Type B pancreatic cell (in vitro differentiated cells): ENCODE results near the gene DDX18. TPM values are rescaled to one million over a fixed set of nuclear protein-coding genes. Genes with fewer than 3 reads are reported as not detected.

Experiments used
- DNase-seq: peaks from one replicate; pipeline ENCODE4 v3.0.0; 2021; ENCODE audit warnings: mixed read lengths; ENCODE audit not compliant: unreplicated experiment; ENCODE audit errors: extremely low spot score
- H3K27ac Mint-ChIP-seq: 2 replicates; pipeline ENCODE4 v1.8.0; 2021; ENCODE audit warnings: mild to moderate bottlenecking, mixed read lengths
- H3K27me3 Mint-ChIP-seq: 2 replicates; pipeline ENCODE4 v1.8.0; 2021; ENCODE audit warnings: mixed read lengths
- H3K36me3 Mint-ChIP-seq: 2 replicates; pipeline ENCODE4 v1.8.0; 2021; ENCODE audit warnings: mixed read lengths
- H3K4me1 Mint-ChIP-seq: one replicate; pipeline ENCODE4 v1.8.0; 2021; ENCODE audit warnings: mixed read lengths; ENCODE audit not compliant: unreplicated experiment
- H3K4me3 Mint-ChIP-seq: 2 replicates; pipeline ENCODE4 v1.8.0; 2021; ENCODE audit warnings: mild to moderate bottlenecking, mixed read lengths
- H3K9me3 Mint-ChIP-seq: 2 replicates; pipeline ENCODE4 v1.8.0; 2021; ENCODE audit warnings: mixed read lengths
- total RNA-seq: library from RNA; stranded (reverse); gene quantifications from 2 replicates; pipeline ENCODE4 v1.2.1, GENCODE V29; 2021; ENCODE audit warnings: low replicate concordance
- TF ChIP-seq, protein P1 (sequence below): fragments of 200-600 bp; sonication (generic); conservative IDR thresholded peaks from 2 replicates; pipeline ENCODE4 v1.5.0; 2021; ENCODE audit warnings: antibody characterized with exemption, mild to moderate bottlenecking

DDX18 gene
- total RNA-seq, 1 donor from 2014 or later, result 62.9 TPM

- Mint-ChIP-seq H3K27ac (no peak overlapping the region), H3K4me1 (no peaks in the 10 kb centered on the region), H3K36me3 (no peaks in the 10 kb centered on the region), H3K4me3 (no peak overlapping the region), H3K9me3 (no peaks in the 10 kb centered on the region), H3K27me3 (no peaks in the 10 kb centered on the region)
- TF ChIP-seq, protein P1, sequence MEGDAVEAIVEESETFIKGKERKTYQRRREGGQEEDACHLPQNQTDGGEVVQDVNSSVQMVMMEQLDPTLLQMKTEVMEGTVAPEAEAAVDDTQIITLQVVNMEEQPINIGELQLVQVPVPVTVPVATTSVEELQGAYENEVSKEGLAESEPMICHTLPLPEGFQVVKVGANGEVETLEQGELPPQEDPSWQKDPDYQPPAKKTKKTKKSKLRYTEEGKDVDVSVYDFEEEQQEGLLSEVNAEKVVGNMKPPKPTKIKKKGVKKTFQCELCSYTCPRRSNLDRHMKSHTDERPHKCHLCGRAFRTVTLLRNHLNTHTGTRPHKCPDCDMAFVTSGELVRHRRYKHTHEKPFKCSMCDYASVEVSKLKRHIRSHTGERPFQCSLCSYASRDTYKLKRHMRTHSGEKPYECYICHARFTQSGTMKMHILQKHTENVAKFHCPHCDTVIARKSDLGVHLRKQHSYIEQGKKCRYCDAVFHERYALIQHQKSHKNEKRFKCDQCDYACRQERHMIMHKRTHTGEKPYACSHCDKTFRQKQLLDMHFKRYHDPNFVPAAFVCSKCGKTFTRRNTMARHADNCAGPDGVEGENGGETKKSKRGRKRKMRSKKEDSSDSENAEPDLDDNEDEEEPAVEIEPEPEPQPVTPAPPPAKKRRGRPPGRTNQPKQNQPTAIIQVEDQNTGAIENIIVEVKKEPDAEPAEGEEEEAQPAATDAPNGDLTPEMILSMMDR, result no peak
- DNase-seq, result no peak
Observed at GRCh38 chr2:117776888-117777287, 37.6 kb upstream of the DDX18 start.

DNA sequence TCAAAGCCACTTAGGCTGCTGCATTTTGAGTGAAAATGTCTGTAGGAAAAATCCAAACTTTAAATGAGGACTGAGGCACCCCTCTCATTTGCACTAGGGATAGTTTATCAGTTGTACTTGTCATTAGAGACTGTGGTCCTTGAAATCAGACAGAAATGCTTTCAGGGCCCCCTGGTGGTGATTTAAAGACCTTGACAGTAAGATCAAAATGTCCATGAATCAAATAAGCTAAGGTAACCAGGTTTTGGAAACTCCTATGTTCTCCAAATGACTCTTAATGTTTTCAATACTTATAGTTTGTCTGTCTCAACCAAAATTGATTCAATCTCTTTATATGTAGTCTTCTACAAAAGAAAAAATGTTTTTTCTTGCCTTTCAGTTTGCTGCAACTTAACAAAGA is 28.8 kb upstream of the DDX18 start:
- DNase-seq, result no peak
- Mint-ChIP-seq H3K27ac (no peak overlapping the region), H3K36me3 (no peaks in the 10 kb centered on the region), H3K27me3 (no peaks in the 10 kb centered on the region), H3K9me3 (no peaks in the 10 kb centered on the region), H3K4me3 (no peak overlapping the region), H3K4me1 (no peaks in the 10 kb centered on the region)
- TF ChIP-seq, protein P1, result peak; percentile 87

- TF ChIP-seq, protein P1, result no peak
- Mint-ChIP-seq H3K9me3 (no peaks in the 10 kb centered on the region), H3K4me3 (no peak overlapping the region), H3K36me3 (no peaks in the 10 kb centered on the region), H3K27me3 (no peaks in the 10 kb centered on the region), H3K27ac (no peak overlapping the region), H3K4me1 (no peaks in the 10 kb centered on the region)
- no peak for DNase-seq
Observed at GRCh38 chr2:117786520-117786919, 28.0 kb upstream of the DDX18 start.

- TF ChIP-seq, protein P1, result no peak
- no peaks in the 10 kb centered on the region for H3K4me1 Mint-ChIP-seq
- H3K4me3 Mint-ChIP-seq, result no peak overlapping the region
- no peaks in the 10 kb centered on the region for H3K36me3 Mint-ChIP-seq
- no peak for DNase-seq
- H3K27me3 Mint-ChIP-seq, result no peaks in the 10 kb centered on the region
- no peak overlapping the region for H3K27ac Mint-ChIP-seq
- no peaks in the 10 kb centered on the region for H3K9me3 Mint-ChIP-seq
Observed at GRCh38 chr2:117789505-117789904, 25.0 kb upstream of the DDX18 start.

- no peak overlapping the region for H3K27ac Mint-ChIP-seq
- H3K4me1 Mint-ChIP-seq, result no peaks in the 10 kb centered on the region
- H3K27me3 Mint-ChIP-seq, result no peaks in the 10 kb centered on the region
- TF ChIP-seq, protein P1, result no peak
- no peaks in the 10 kb centered on the region for H3K36me3 Mint-ChIP-seq
- no peak for DNase-seq
- no peak overlapping the region for H3K4me3 Mint-ChIP-seq
- H3K9me3 Mint-ChIP-seq, result no peaks in the 10 kb centered on the region
Observed at GRCh38 chr2:117794668-117795067, 19.8 kb upstream of the DDX18 start.

- TF ChIP-seq, protein P1, result no peak
- H3K27ac Mint-ChIP-seq, result no peak overlapping the region
- no peaks in the 10 kb centered on the region for H3K9me3 Mint-ChIP-seq
- DNase-seq, result no peak
- peaks cover 5% of the 10 kb centered on the region for H3K4me1 Mint-ChIP-seq
- H3K27me3 Mint-ChIP-seq, result peaks cover 3% of the 10 kb centered on the region
- H3K36me3 Mint-ChIP-seq, result no peaks in the 10 kb centered on the region
- H3K4me3 Mint-ChIP-seq, result no peak overlapping the region
Observed at GRCh38 chr2:117801826-117802225, 12.7 kb upstream of the DDX18 start.
